ENCODE results near the gene ZBTB42.

The ZBTB42 gene

DNA sequence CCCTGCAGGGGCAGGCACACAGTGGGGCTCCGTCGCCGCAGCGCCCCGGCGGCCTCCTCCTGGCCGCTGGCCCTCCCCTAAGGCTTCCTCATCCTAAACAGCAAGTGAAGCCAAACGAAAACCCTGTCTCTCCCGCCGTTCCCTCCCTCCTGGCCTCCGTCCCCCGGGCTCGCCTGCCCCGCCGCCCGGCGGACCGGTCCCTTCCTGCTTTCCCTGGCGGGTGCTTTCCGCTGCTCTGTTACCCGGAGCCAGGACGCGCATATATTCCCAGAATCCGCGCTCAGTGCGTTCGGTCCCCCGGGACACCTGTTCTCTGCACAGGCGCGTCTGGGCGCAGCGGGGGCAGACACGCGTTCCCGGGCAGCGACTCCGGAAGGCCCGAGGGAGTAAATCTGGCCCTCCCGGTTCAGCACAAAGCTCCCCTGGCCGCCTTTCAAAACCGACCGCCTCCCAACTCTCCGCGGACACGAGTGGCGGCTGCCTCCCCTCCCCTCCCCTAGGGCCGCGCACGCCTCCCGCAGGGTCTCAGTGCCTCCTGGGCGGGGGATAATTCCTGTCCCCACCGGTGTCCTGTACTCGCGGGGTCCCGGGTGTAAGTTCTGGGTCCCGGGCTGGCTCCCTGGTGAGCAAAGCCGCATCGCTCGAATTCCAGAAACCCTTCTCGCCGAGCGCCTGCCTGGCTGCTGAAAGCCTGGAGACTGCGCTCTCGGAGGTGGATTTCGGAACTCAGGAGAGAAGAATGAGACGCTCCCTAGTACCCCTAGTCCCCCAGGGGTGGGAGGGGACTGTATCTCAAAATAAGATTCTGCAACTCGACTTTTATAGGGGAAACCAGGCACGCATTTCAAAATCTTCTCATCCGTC lies 42.8 kb downstream of the ZBTB42 start:
- H3K4me3 ChIP-seq (ENCODE audit: low read depth, low read length), result no peak overlapping the region
- TF ChIP-seq, protein P1, sequence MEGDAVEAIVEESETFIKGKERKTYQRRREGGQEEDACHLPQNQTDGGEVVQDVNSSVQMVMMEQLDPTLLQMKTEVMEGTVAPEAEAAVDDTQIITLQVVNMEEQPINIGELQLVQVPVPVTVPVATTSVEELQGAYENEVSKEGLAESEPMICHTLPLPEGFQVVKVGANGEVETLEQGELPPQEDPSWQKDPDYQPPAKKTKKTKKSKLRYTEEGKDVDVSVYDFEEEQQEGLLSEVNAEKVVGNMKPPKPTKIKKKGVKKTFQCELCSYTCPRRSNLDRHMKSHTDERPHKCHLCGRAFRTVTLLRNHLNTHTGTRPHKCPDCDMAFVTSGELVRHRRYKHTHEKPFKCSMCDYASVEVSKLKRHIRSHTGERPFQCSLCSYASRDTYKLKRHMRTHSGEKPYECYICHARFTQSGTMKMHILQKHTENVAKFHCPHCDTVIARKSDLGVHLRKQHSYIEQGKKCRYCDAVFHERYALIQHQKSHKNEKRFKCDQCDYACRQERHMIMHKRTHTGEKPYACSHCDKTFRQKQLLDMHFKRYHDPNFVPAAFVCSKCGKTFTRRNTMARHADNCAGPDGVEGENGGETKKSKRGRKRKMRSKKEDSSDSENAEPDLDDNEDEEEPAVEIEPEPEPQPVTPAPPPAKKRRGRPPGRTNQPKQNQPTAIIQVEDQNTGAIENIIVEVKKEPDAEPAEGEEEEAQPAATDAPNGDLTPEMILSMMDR (IDR thresholded peaks at IDR 0.05; ENCODE audit: low read depth, low read length, missing control alignments), result no peak
- in situ Hi-C loops (cut with HindIII; ENCODE audit: low sequenced_read_pairs), result no loop called here
- no peak for DNase-seq (ENCODE audit: low read depth)

DNA sequence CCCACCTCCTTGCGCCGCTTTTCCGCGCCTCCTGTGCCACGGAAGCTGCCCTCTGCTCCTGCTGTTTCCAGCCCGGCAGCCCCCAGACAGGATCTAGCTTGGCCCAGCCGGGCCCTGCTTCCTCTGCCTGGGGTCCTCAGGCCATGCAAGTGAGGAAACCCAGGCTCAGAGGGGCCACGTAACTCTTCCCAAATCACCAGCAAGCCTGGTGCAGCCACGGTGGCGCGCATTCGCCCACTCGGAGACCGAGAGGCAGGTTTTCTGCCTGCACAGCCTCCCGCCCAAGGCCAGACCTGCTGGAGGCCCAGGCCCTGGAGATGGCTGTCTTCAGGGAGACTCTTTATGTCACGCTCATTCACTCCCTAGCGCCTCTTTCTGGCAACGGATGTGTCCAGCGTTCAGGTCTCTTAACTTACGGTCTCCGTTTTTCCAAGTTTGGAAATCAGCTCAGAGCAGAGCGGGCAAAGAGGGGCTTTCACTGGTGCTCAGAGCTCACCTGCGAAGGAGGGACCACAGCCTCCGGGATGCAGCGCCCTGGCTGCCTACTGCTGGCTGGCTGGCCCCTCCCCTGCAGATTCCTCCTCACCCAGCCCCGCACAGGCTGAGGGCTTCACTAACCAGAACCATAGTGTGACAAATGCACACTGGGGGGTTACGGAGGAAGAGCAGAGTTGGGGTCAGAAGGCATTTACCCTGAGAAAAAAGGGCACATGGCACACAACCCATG lies 43.6 kb downstream of the ZBTB42 start:
- in situ Hi-C loops (cut with HindIII; ENCODE audit: low sequenced_read_pairs), result no loop called here
- TF ChIP-seq, protein P1 (IDR thresholded peaks at IDR 0.05; ENCODE audit: low read depth, low read length, missing control alignments), result no peak
- H3K4me3 ChIP-seq (ENCODE audit: low read depth, low read length), result no peak overlapping the region
- DNase-seq (ENCODE audit: low read depth), result no peak

DNA sequence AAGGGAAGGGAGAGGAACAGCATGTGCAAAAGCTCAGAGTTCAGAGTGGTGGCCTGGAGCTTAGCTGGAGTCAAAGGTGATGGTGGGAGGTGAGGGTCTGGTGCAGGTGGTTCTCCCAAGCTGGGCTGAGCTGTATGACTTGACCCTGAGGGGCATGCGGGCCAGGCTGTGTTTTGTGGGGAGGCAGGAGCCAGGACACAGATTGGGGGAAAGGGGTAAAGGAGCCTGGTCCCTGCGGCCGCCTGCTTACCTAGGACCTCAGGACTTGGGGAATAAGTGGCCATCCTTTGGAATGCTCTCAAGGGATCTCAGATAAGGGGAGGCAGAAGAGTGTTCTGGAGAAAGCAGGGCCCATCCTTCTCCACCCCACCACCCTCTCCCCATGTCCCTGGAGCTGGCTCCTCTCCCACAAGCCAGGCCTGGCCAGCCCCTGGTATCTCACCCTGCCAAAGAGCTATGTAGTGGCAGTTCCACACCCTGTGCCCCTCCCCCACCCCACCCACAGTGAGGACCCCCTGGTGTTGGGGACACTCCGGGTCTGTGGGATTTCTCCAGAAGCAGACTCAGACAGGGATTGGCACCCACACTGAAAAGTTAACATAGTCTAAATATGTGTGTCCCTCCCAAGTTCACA lies 44.2 kb downstream of the ZBTB42 start:
- DNase-seq (ENCODE audit: low read depth), result no peak
- TF ChIP-seq, protein P1 (IDR thresholded peaks at IDR 0.05; ENCODE audit: low read depth, low read length, missing control alignments), result no peak
- in situ Hi-C loops (cut with HindIII; ENCODE audit: low sequenced_read_pairs), result no loop called here
- no peak overlapping the region for H3K4me3 ChIP-seq (ENCODE audit: low read depth, low read length)

DNA sequence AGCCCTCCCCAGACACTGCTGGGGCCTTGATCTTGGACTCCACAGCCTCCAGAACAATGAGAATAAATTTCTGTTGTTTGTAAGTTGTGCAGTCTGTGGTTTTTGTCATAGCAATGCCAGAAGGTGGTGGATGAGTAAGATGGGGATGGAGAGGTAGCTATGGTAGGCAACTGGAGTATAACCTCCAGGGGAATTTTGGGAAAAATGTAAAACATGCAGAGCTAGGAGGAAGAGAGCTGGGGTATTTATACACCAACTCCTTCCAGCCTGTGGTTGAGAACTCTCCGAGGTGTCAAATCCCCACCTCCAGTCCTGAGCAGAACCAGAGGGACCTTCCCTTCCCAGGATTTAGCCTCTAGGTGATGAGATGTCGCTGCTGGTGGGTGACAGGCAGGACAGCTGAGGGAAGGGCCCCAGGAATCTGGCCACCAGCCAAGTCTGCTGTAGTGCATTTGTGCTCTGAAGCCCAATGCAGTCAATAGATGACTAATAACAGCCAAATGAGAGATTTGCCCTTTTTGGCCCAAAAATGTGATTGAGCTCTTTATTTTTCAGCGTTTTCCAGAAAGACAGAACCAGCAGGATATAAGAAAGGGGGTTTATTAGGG lies 45.0 kb downstream of the ZBTB42 start:
- no peak for DNase-seq (ENCODE audit: low read depth)
- in situ Hi-C loops (cut with HindIII; ENCODE audit: low sequenced_read_pairs), result no loop called here
- no peak overlapping the region for H3K4me3 ChIP-seq (ENCODE audit: low read depth, low read length)
- TF ChIP-seq, protein P1 (IDR thresholded peaks at IDR 0.05; ENCODE audit: low read depth, low read length, missing control alignments), result no peak

DNA sequence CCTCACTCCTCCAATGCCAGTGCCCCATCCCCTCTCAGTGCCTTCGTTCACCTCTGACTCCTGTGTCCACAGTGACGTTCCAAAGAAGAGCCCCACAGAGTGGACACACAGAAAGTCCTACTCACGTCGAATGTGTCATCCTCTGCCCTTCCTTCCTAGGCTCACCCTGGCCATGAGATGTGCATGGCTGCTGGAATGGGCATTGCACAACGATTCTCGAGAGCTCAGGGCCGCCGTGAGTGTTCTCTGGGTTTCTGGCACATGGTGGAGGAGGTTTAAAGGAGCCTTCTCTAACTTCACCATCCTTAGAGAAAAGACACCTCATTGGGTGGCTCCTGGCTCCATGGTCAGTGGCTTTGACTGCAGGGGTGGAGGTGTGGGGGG lies 51.4 kb downstream of the ZBTB42 start:
- TF ChIP-seq, protein P1 (IDR thresholded peaks at IDR 0.05; ENCODE audit: low read depth, low read length, missing control alignments), result no peak
- in situ Hi-C loops (cut with HindIII; ENCODE audit: low sequenced_read_pairs), result no loop called here
- DNase-seq (ENCODE audit: low read depth), result no peak
- H3K4me3 ChIP-seq (ENCODE audit: low read depth, low read length), result no peak overlapping the region

All from astrocyte of the cerebellum (primary cell).